ENCODE data around the gene FAM131B. TPM values are rescaled to one million over a fixed set of nuclear protein-coding genes. Genes with fewer than 3 reads are reported as not detected.
A peak's percentile ranks its signal among the peaks of the same experiment; 100 is the strongest.
"Not testable (repeated sequence)": the region's sequence is repeated elsewhere in the genome, so short reads cannot be mapped to it uniquely, and the experiment has no call there.

FAM131B gene
- 0.23 and 0.51 TPM in 2 replicates for total RNA-seq

DNA sequence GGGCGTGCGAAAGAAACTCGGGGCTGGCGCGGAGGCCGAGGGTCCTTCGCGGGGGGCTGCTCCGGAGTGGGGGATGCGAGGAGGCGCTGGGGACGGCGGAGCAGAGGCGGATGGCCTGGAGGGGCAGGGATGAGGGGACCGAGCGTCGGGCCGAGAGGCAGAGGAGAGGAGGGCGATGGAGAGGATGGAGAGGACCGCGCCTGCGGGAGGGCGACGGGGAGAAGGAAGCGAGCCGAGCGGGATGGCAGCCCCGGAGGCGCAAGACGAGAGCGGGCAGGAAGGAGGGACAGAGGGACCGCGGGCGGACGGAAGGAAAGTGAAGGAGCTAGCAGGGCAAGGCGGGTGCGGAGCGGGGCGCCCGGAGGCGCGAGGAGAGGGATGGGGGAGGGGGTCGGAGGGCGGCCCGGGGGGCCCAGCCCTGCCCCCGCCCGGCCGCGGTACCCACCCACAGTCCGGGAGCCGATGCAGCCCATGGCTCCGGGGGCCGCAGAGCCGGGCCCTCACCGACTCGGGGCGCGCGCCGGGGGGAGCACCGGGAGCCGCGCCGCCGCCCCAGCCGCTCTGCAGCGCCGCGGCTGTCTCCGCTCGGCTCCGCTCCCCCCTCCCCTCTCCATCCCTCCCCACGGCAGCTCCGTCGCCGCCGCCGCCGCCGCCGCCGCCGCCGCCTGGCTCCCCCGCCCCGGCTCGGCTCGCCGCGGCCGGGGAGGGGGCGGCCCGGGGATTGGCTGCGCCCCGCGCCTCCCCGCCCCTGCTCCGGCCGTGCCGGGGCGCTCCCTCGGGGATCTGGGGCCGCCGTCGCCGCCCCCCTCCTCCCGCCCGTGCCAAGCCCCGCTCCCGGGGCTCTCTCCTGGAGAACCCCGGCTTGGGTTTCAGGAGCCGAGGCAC lies at the start of gene FAM131B:
TSS of gene FAM131B (minus strand) at position 583 of the 885 bp plus-strand sequence. CDS start at position 473, 110 bp downstream.
- DNase-seq = no peak

DNA sequence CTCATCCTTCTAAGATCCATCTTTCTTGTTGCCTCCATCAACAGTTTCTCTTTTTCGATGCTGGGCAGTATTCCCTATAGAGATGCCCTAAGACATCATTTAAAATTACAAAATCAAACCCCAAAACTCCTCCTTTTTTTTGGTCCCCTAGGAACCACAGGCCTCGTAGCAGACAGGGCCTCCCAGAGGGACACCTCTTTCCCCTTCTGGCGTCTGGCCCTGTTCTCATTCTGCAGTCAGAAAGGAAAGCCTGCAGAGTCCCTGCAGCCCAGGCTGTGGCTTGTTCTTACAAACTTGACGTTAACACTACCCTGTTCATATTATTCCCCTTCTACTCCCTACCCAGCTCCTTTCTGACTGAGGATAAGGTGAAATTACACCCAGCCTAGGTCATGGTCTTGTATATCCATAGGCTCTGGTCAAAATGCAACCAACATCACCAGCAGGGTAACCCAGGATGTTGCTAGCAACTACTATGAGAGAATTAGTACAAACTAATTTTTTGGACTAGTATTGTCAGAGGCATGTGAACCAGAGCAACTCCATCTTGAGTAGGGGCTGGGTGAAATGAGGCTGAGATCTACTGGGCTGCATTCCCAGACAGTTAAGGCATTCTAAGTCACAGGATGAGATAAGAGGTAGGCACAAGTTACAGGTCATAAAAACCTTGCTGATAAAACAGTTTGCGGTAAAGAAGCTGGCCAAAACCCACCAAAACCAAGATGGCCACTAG lies 49.6 kb upstream of the FAM131B start:
- no peak for DNase-seq

DNA sequence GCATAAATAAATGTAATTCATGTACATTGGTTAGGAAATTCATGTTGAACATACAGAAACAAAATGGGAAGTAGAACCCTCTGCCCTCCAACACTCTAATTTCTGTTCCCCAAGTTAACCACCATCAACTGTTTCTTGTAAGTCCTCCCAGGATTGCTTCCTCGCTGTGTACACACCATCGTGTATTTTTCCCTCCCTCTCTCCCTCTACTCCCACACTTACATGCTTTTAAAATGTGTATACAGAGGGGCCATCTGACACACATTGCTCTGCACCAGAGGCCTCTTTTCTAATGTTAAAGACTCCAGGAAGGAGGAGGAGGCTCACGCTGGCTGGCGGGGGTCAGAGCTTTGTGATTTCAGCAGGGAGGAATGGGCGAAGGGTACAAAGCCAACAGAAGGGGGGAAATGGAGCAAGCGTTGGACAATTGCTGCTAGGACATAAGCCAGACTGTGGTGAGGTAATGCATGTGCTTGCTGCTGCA lies 48.0 kb upstream of the FAM131B start:
- DNase-seq = no peak

DNA sequence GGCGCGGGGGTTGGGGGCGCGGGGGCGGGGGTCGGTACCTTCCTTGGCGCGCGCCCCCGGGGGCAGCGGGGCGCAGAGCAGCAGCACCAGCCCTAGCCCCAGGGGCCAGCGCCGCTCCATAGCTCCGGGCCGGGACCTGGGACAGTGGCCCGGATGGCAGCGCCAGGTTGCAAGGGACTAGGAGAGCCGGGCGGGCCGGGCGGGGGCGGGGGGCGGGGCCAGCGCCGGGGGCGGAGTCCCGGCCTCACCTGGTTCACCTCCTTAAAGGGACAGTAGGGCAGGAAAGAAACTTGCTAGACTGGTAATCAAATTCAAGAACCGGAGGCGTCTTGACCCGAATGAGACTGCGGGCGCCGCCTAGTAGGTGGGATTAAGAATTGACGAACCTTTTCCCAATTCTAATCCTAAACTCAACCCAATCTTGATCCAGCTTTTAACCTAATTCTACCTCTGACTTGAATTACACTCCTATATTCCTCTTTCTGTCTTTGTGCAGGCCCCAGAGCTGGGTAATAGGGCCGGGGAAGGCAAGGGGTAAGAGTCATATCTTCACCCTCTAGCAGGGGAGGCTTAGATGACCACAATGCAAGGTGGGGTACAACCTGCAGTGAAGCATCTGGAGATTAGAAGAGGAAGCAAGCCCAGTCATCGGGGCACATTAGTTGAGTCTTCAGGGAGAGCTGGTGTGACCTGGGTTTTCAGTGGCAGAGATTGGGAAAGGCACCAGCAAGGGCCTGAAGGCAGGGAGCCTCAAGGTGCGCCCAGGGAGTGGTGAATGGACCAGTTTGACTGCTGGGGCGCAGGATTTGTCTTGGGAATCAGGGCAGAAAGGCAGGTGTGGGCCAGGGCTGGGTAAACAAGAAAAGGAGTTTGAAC lies 46.4 kb upstream of the FAM131B start, which contains the start of gene EPHA1:
TSS of gene EPHA1 (minus strand) at position 171 of the 876 bp plus-strand sequence. CDS start at position 120, 51 bp downstream.
- peak; percentile 42 for DNase-seq

DNA sequence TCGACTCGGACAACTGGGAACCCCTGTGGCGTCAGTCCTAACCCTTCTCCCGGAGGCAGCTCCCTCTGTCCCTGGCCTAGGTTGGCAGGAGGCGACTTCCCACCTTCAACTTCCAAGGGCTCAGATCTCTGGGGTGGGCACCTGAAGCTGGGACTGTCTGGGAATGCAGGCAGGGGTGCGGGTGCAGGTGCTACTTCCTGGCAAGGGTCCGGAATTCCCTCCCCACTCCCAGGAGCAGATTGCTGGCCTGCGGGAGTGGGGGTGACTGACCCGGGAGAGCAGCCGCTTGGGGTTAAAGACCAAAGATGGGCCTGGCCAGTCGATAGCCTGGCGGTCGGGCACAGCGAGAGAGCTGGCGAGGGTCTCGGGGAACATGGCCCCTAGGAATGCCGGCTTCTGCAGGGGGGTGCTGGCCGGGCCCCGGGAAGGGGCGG lies 45.8 kb upstream of the FAM131B start:
- DNase-seq = no peak

DNA sequence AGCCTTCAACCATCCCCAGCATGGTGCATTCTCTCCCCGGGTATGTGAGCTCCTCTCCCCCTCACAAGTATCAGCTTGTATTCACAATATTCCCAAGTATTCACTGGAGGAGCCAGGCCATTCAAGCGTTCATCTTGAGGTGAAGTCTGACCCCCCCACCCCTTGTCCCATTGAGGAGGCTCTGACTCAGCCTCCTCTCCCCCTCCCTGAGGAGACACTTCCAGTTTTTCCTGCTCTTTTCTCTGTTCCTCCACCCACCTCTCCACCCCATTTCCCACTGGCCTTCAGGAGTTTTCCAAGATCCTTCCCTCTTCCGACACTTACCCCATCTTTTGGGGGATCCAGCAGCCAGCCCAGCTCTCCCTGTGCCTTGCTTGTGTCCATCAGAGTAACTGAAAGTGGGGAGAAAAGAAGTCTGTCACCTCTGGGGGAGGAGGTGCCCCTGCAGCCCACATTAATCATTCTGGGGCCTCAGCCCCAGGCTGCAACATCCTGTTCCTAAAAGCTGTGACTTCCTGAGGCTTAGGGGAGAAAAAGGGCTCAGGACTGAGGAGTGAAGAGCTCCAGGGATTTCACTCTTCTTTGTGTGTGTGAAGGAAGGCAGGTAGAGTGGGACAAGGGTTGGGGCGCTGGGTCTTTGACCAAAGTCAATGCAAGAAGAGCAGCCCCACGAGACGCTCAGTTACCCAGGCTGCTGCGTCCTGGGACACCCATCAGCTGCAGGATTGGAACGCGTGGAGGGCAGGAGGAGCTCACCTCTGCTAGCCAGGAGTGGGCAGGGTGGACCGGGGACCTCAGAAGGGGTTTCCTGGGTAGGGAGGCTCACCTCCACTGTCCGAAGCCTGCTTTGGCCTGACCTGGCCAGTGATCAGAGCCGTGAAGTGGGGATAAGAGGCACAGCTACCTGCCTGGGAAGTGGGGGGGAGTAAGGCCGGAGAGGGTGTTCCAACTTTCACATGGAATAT lies 45.1 kb upstream of the FAM131B start:
- DNase-seq = no peak

DNA sequence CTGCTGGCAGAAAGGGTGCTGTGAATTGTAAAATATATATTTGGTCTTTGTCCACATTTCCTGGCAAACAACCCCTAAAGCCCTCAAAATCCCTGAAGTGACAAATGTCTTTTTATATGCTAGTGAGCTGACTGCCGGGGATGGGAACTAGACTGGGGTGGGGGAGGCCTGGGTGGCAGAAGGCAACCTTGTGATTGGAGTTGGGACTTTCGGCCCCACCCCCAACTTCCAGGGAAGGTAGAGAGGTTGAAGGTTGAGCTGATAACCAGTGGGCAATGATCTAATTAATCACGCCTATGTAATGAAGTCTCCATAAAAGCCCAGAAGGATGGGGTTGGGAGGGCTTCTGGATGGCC lies 43.5 kb upstream of the FAM131B start:
- DNase-seq = no peak

DNA sequence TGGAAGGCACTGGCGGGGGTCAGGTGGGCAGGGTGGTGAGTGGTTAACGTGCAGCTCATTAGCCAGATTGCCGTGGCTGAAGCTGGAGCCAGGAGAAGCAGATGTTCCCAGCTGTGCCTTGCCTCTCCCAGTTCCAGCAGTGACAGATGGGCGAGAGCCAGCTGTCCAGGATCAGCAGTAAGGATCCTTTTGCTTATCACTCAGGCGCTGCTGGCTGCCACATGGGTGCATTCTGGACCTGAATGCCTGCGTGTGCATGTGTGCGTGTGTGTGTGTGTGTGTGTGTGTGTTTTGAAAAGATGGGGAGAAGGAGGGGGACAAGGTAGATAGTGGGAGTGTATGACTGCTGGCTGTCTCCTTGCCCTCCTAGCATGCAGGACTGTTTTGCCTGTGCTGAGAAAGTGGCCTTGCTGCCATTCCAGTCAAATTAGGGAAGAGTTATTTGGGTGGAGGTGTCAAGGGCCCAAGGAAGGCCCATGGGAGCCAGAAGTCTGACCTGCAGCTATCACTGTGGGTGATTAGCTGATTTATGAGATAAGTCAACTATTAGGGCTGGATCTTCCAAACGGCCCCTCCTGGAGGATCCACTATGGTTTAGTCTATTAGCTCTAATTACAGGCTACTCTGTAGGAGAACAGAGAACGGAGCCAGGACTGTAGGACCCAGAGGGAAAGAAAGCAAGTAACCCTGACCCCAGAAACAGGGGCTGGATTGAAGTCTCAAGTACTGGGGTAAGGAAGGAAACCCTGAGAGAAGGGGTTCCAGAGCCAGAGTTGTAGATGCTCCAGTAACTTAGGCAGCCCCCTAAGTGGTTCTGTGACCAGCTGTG lies 42.9 kb upstream of the FAM131B start:
- no peak for DNase-seq

DNA sequence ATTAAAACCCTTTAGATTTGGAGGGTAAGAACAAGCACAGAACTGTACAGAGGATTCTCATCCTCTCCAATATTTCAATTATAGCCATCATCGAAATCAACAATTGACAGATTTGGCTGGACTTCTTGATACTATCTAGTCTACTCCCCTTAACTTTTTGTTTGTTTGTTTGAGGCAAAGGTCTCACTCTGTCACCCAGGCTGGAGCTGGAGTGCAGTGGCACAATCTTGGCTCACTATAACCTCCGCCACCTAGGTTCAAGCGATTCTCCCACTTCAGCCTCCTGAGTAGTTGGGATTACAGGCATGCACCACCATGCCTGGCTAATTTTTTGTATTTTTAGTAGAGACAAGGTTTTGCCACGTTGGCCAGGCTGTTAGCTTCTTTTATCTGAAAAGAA lies 39.7 kb upstream of the FAM131B start:
- not testable (repeated sequence) for DNase-seq

DNA sequence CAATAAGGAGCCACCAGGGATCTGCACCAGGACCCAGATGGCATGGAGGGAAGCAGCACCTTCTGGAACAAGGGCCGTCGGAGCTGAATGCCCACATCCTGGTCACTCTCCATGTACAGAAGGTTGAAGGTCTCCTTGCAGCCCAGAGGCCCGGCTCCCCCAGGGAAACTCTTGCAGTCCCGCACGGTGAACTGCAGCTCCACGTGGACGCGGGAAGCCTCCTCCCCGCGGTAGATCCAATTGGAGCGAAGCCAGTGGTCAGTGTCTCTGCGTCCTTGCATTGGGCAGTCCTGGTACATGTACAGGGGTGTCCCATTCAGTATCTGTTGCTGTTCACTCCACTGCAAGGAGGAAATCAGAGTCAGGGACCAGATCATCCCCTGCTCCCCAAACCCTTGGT lies 38.8 kb upstream of the FAM131B start:
- no peak for DNase-seq

DNA sequence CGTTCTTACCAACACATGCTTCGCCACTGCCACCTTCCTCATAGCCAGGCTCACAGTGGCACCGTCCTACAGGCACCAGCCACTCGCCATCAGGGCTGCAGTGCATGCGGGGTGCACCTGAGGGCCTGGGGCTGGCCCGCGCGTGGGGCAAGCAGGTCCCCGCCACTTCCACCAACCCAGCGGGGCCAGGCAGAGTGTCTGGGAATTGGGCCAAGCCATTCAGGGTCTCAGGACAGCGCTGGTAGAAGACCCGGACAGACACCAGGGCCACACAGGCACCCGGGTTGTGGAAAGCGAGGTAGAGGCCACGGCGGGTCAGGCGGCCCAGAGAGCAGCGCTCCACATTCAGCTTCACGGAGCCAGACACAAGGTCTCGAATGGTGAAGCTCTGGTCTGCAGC lies 37.1 kb upstream of the FAM131B start:
- no peak for DNase-seq

DNA sequence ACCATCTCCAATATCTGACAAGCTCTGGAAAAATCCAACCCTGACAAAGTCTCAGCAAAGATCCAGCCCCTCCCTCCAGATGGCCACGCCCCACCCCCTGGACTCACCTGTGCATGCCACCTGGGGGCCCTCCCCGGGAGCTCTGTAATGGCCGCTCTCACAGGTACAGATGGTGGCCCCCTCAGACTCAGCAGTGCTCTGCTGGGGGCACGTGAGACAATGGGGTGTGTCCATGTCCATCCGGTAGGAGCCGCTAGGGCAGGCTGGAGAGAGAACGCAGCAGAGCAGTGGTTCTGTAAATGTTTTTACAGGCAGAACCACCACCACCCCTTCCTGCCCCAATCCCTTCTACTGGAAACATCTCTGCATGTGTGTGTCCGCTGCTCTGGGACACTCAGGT lies 36.6 kb upstream of the FAM131B start:
- no peak for DNase-seq

DNA sequence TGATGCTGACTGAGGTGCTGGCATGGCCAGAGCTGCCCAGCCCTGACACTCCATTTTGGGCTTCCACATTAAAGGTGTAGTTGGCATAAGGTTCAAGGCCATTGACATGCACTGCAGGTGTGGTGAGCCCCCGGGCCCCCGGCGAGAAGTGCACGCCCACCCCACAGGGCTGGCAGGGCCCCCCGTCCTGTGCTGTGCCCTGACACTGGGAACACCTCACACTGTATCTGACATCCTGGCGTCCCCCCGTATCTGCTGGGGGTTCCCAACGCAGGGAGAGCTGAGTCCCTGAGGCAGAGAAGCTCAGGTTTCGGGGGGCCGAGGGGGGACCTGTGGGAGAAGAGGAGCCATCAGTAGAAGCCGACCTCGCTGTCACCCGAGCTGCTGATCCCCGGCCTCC lies 36.1 kb upstream of the FAM131B start:
- no peak for DNase-seq

DNA sequence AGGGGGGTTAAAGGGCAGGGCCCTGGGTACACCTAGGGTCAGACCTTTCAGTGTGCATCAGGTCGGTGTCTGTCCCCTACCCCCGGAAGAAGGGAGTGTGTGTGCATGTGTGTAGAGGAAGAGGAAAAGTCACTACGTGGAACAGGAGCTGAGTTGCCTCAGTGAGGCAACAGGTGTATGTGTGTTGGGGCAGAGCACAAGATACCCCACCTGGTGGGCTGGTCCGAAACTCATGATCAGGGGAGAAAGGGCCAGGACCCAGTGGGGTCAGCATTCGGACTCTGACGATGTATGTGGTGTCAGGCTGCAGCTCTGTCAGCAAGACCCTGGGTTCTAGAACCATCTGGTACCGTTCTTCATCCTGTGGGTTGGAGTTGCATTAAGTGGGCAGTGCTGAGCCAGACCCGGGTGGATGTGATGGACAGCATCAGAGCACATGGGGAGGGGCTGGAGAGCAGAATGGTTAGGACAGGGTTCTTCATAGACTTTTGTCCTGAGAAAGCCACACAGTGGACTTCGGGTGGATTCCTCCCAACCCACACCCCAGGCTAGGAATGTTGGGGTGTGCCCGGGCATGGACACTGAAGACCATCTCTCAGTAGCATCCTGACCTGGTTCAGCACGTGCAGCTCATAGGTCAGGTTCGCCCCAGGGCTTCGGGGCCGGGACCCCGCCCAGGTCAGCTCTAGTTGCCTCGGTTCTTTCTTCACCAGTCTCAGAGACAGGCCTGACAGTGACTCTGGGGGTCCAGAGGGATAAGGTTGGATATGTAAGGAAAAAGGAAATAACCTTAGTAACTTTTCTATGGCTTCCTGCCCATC lies 35.4 kb upstream of the FAM131B start:
- DNase-seq = no peak

DNA sequence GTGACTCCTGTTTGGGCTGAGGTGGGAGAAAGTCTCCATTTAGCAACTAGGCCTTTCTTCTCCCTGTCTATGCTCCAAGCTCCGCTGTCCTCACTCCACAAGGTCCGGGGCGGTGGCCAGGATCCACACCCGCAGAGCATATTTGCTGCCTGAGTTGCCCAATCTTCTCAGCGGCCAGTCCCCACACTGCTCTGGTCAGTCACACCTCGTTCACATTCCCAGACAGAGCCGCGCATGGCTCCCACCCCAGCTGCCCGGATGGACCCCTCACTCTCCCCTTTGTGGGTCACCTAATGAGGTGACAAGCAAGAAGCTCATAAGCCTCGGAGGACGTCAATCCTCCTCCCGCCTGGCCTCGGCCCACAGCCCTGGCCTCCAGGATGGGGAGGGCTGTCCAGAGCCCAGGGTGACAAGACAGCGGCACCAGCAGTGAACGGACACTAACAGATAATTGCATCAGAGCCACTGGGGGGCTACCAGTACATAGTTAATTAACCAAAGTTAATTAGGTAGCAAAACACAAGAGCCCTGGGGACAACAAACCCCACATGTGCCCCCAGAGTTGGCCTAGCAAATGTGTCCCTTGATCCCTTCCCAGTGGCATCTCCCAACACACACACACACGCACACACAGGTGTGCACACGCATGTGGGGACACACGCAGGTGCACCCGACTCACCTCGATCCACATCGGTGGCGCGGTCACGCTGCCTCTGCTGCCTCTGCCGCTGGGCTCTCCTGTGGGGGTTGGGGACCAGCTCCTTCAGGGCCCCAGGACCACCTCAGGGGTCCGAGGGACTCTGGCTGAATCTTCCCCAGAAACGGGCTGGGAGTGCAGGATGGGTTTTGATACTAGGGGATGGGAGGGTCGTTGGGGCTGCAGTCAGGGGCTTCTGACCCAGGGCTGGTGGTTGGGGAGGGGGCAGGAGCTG lies 34.4 kb upstream of the FAM131B start:
- DNase-seq = no peak

DNA sequence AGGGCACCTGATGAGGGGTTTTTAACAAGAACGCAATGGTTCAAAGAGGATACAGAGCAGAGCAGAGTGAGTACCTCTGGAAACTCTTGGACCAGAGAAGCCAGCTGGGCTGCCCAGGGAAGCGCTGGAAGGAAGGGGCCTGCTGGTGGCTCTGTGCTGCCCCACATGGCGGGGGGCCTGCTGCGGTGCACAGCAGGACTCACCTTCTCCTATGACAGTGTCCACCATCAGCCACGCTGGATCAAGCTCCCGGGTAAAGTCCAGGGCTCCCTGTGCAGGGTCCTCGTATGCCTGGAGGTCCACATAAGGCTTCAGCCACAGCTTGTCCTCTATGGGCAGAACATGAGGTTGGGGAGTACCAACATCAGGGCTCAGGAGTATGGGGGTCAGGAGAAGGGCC lies 33.7 kb upstream of the FAM131B start:
- no peak for DNase-seq

DNA sequence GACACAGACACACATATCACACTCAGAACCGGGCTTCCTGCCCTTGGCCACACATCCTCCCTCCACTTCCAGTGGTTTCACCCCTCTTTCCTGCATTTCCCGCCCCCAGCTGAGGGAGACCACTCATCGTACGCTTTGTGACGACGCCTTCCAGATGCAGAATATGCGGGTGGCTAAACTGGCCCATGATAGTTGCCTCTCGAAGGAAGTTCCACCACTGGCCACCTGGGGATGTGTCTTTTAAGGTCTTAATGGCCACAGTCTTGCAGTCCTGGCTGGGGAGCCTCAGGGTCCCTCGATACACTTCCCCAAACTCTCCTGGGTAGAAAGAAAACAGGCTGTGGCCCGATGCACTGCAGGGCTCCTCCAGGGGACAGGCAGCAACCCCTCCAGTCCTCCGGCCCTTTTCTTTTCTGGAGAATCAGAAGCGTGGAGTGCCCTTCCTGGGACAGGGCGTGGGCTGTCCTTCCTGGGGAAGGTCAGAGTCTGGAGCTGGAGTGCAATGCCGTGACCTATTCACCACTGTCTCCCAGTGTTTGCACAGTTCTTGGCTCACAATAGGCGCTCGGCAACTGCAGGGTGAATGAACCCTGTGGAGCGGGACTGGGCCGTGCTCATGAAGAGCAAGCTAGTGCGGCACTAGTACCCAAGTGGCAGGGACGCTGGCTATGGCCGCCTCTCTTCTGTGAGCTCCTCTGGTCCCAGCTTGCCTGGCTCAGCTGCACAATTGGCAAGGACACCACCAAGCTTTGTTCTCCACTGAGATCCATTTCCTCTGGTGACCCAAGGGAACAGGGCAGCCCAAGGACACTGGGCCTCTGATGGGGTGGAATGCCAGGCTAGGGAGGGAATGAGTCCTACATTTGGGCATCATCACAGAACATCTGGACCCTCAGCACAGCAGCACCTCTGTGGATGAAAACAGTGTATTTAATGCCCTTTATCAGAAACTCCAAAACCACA lies 33.0 kb upstream of the FAM131B start:
- peak; percentile 60 for DNase-seq
